Neuronal stem cell (in vitro differentiated cells): ENCODE results near the gene SLCO3A1.

Source experiments
- DNase-seq: peaks from one replicate; pipeline ENCODE4 v3.0.0-alpha.2; 2013; ENCODE audit warnings: low spot score
- H2AFZ ChIP-seq: one replicate; pipeline ENCODE4 v1.6.1; 2013; ENCODE audit warnings: mild to moderate bottlenecking, low read length, inconsistent platforms
- H2AK5ac ChIP-seq: 2 replicates; pipeline ENCODE4 v1.6.1; 2013; ENCODE audit warnings: low read depth, mild to moderate bottlenecking, inconsistent platforms, low read length, moderate library complexity, mixed read lengths
- H2BK120ac ChIP-seq: 2 replicates; pipeline ENCODE4 v1.6.1; 2013; ENCODE audit warnings: low read depth, mild to moderate bottlenecking, inconsistent platforms, low read length, moderate library complexity, mixed read lengths
- H2BK12ac ChIP-seq: one replicate; pipeline ENCODE4 v1.6.1; 2013; ENCODE audit warnings: low read length, inconsistent platforms
- H2BK15ac ChIP-seq: 2 replicates; pipeline ENCODE4 v1.6.1; 2013; ENCODE audit warnings: mild to moderate bottlenecking, low read length, inconsistent platforms, mixed read lengths
- H2BK5ac ChIP-seq: one replicate; pipeline ENCODE4 v1.6.1; 2013; ENCODE audit warnings: inconsistent platforms, mild to moderate bottlenecking, low read length, moderate library complexity
- H3K14ac ChIP-seq: one replicate; pipeline ENCODE4 v1.6.1; 2013; ENCODE audit warnings: low read length, inconsistent platforms
- H3K18ac ChIP-seq: 2 replicates; pipeline ENCODE4 v1.6.1; 2013; ENCODE audit warnings: low read length, inconsistent platforms
- H3K23ac ChIP-seq: 2 replicates; pipeline ENCODE4 v1.6.1; 2013; ENCODE audit warnings: low read depth, mild to moderate bottlenecking, mixed read lengths, low read length, inconsistent platforms; ENCODE audit not compliant: poor library complexity
- H3K27ac ChIP-seq: replicated peaks from 3 replicates; pipeline ENCODE4 v1.5.1; 2013; ENCODE audit warnings: low read length, inconsistent platforms
- H3K27me3 ChIP-seq, 3 experiments: 2 replicates each; pipeline ENCODE4 v1.6.1; 2013; ENCODE audit warnings: low read length in 3 of 3, mild to moderate bottlenecking in 2 of 3, inconsistent platforms in 1 of 3, low read depth in 1 of 3, mixed read lengths in 1 of 3, moderate library complexity in 1 of 3; ENCODE audit not compliant: control insufficient read depth in 3 of 3, insufficient read depth in 3 of 3
- H3K36me3 ChIP-seq, 2 donors: replicated peaks in 1 of 2; 2 replicates each; pipeline ENCODE4 v1.6.1; 2013; ENCODE audit warnings: low read length in 2 of 2; ENCODE audit not compliant: control insufficient read depth in 2 of 2, insufficient read depth in 2 of 2
- H3K4ac ChIP-seq: 2 replicates; pipeline ENCODE4 v1.6.1; 2013; ENCODE audit warnings: inconsistent platforms, mild to moderate bottlenecking, low read length, moderate library complexity
- H3K4me1 ChIP-seq, 2 donors: 1 replicate in 1 of 2; 2 replicates in 1 of 2; pipeline ENCODE4 v1.6.1; 2013; ENCODE audit warnings: low read length in 2 of 2, low read depth in 1 of 2; ENCODE audit not compliant: control insufficient read depth in 2 of 2, insufficient read depth in 1 of 2
- H3K4me2 ChIP-seq: one replicate; pipeline ENCODE4 v1.6.1; 2013; ENCODE audit warnings: mild to moderate bottlenecking, low read length, inconsistent platforms; ENCODE audit not compliant: insufficient read depth, poor library complexity, severe bottlenecking
- H3K4me3 ChIP-seq, 2 donors: 2 replicates each; pipeline ENCODE4 v1.5.1; 2013; ENCODE audit warnings: low read length in 2 of 2, mild to moderate bottlenecking in 2 of 2, inconsistent platforms in 1 of 2, moderate library complexity in 1 of 2
- H3K79me1 ChIP-seq: one replicate; pipeline ENCODE4 v1.6.1; 2013; ENCODE audit warnings: low read depth, mild to moderate bottlenecking, inconsistent platforms, low read length, moderate library complexity
- H3K9ac ChIP-seq: one replicate; pipeline ENCODE4 v1.6.1; 2013; ENCODE audit warnings: mild to moderate bottlenecking, low read depth, low read length, inconsistent platforms; ENCODE audit not compliant: poor library complexity
- H3K9me3 ChIP-seq, 2 donors: replicated peaks in 1 of 2; 2 replicates each; pipeline versions ENCODE3 to v1.6.1; 2013; ENCODE audit warnings: low read length in 2 of 2, mild to moderate bottlenecking in 2 of 2, inconsistent platforms in 1 of 2, low read depth in 1 of 2, mixed read lengths in 1 of 2, moderate library complexity in 1 of 2; ENCODE audit not compliant: control insufficient read depth in 2 of 2, insufficient read depth in 1 of 2
- H4K8ac ChIP-seq: one replicate; pipeline ENCODE4 v1.6.1; 2013; ENCODE audit warnings: low read depth, mild to moderate bottlenecking, inconsistent platforms, low read length, moderate library complexity
- H4K91ac ChIP-seq: one replicate; pipeline ENCODE4 v1.6.1; 2013; ENCODE audit warnings: low read length, low read depth, mild to moderate bottlenecking, inconsistent platforms; ENCODE audit not compliant: poor library complexity
- WGBS, 2 donors: extraction: QIAGEN DNeasy Blood & Tissue Kit; methylation state at CpG; one replicate each; pipeline ENCODE4 v1.1.7; 2013; ENCODE audit warnings: missing lambda C conversion rate in 2 of 2, mixed read lengths in 1 of 2; ENCODE audit not compliant: insufficient read length in 2 of 2, insufficient replicate concordance in 1 of 2; ENCODE audit errors: extremely low coverage in 2 of 2; 5-methylcytosine and 5-hydroxymethylcytosine counted together

Gene SLCO3A1

GRCh38 chr15:91950054-91950453, 96.5 kb downstream of the SLCO3A1 start:
- Histone ChIP-seq H3K4ac (no peak overlapping the region), H2BK120ac (no peak overlapping the region), H3K18ac (peak overlapping the region; percentile 53), H3K79me1 (peaks cover 1% of the 10 kb centered on the region), H3K36me3 (no peaks in the 10 kb centered on the region), H3K4me2 (no peak overlapping the region), H3K4me3 (no peak overlapping the region), H2AK5ac (no peak overlapping the region), H4K8ac (no peak overlapping the region), H2BK12ac (no peak overlapping the region), H2AFZ (no peak overlapping the region), H2BK5ac (no peak overlapping the region), H3K27me3 (no peaks in the 10 kb centered on the region), H3K14ac (no peak overlapping the region), H3K23ac (no peak overlapping the region), H3K9ac (peak overlapping the region; percentile 36), H4K91ac (no peak overlapping the region), H3K27ac (no peak overlapping the region), H3K4me1 (peaks cover 0 to 17% of the 10 kb centered on the region in 2 donors), H3K9me3 (no peaks in the 10 kb centered on the region), H2BK15ac (peak overlapping the region; percentile 32)
- WGBS, 2 donors = no CpG with 5 or more reads among the region's 4 CpGs
- no peak for DNase-seq

DNA sequence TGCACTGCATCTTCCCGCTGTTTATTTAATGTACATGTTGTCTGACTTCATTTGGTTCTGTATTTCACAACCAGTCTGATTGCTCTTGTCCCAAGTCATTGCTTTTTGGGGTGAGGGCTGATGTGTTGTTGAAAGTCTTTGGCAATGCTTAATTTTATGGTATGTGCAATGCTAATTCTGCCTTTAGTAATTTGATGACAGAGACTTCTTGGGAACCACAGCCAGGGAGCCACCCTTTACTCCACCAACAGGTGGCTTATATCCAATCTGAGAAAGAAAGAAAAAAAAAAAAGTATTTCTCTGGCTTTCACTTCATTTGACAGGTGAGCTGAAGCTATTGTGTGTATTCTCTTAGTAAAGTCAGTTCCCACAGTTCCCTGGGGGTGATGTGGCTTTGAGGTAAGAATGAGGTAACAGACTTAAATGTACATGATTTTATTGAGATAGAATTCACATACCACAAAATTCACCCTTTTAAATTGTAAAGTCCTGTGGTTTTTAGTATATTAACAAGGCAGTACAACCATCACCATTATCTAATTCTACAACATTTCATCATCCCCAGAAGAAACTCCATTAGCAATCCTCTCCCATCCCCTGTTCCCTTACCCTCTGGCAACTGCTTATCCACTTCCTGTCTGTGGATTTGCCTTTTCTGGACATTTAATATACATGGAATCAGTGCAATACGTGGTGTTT, 97.3 kb downstream of the SLCO3A1 start:
- Histone ChIP-seq H2BK120ac (no peak overlapping the region), H2BK12ac (no peak overlapping the region), H3K27me3 (no peaks in the 10 kb centered on the region), H3K14ac (no peak overlapping the region), H4K8ac (no peak overlapping the region), H3K18ac (no peak overlapping the region), H3K23ac (no peak overlapping the region), H2BK5ac (no peak overlapping the region), H3K36me3 (no peaks in the 10 kb centered on the region), H2AK5ac (no peak overlapping the region), H3K4me1 (peaks cover 0 to 17% of the 10 kb centered on the region in 2 donors), H3K4me2 (no peak overlapping the region), H3K4me3 (no peak overlapping the region), H3K4ac (no peak overlapping the region), H3K79me1 (peaks cover 1% of the 10 kb centered on the region), H4K91ac (no peak overlapping the region), H2BK15ac (no peak overlapping the region), H3K27ac (no peak overlapping the region), H2AFZ (no peak overlapping the region), H3K9ac (no peak overlapping the region), H3K9me3 (no peaks in the 10 kb centered on the region)
- no peak for DNase-seq
- no CpG with 5 or more reads among the region's 2 CpGs for WGBS, 2 donors

DNA sequence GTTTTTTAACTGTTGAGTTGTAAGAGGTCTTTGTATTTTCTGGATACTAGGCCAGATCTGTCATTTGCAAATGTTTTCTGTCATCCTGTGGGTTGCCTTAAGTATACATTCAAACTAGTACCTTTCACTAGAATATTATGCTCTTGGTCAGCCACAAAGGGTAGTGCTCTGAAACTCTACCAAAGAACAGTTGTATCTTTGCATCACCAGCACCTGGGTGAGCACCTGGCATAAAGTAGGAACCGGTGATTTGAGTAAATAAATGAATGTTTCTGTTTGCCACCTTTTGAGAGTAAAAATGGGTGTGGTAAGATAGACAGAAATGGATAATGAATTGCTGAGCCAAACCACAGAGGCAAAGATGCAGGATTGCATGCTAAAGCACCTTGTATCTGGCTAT, 98.7 kb downstream of the SLCO3A1 start:
- peaks cover 1% of the 10 kb centered on the region for H3K79me1 ChIP-seq
- H4K91ac ChIP-seq = no peak overlapping the region
- WGBS, 2 donors = no CpG with 5 or more reads among the region's 1 CpG
- no peak overlapping the region for H3K18ac ChIP-seq
- H3K36me3 ChIP-seq = no peaks in the 10 kb centered on the region
- H2AFZ ChIP-seq = no peak overlapping the region
- H3K23ac ChIP-seq = no peak overlapping the region
- H3K4me3 ChIP-seq = no peak overlapping the region
- no peak overlapping the region for H3K9ac ChIP-seq
- no peak overlapping the region for H2BK5ac ChIP-seq
- H3K4ac ChIP-seq = no peak overlapping the region
- no peak overlapping the region for H4K8ac ChIP-seq
- H3K4me1 ChIP-seq = peaks cover 0 to 19% of the 10 kb centered on the region in 2 donors
- H3K4me2 ChIP-seq = no peak overlapping the region
- no peaks in the 10 kb centered on the region for H3K27me3 ChIP-seq
- H3K9me3 ChIP-seq = no peaks in the 10 kb centered on the region
- no peak overlapping the region for H2AK5ac ChIP-seq
- no peak for DNase-seq
- H3K14ac ChIP-seq = no peak overlapping the region
- no peak overlapping the region for H3K27ac ChIP-seq
- no peak overlapping the region for H2BK12ac ChIP-seq
- no peak overlapping the region for H2BK120ac ChIP-seq
- no peak overlapping the region for H2BK15ac ChIP-seq

- no peak overlapping the region for H3K9ac ChIP-seq
- H2BK5ac ChIP-seq = no peak overlapping the region
- H3K4me1 ChIP-seq = peaks cover 0 to 9% of the 10 kb centered on the region in 2 donors
- H3K79me1 ChIP-seq = peaks cover 1% of the 10 kb centered on the region
- peak overlapping the region; percentile 30 for H3K18ac ChIP-seq
- H3K4me3 ChIP-seq = no peak overlapping the region
- no peaks in the 10 kb centered on the region for H3K27me3 ChIP-seq
- H2BK15ac ChIP-seq = peak overlapping the region; percentile 34
- no peak overlapping the region for H4K8ac ChIP-seq
- no peak overlapping the region for H3K27ac ChIP-seq
- H2BK120ac ChIP-seq = no peak overlapping the region
- H2AK5ac ChIP-seq = no peak overlapping the region
- H4K91ac ChIP-seq = no peak overlapping the region
- no CpG with 5 or more reads among the region's 7 CpGs for WGBS, 2 donors
- no peak overlapping the region for H3K14ac ChIP-seq
- H3K23ac ChIP-seq = no peak overlapping the region
- no peak overlapping the region for H3K4ac ChIP-seq
- no peak overlapping the region for H3K4me2 ChIP-seq
- no peak overlapping the region for H2AFZ ChIP-seq
- H3K9me3 ChIP-seq = no peaks in the 10 kb centered on the region
- H3K36me3 ChIP-seq = no peaks in the 10 kb centered on the region
- no peak overlapping the region for H2BK12ac ChIP-seq
- no peak for DNase-seq
Observed at GRCh38 chr15:91953432-91953831, 99.9 kb downstream of the SLCO3A1 start.
